NCI-H2029 treated with DMSO at 0.1 percent for 48 hours (cell line): ENCODE measurements around the gene GRIN2B.

Experiments used
- DNase-seq: peaks from one replicate; lab custom pipeline; 2025; lab: John Stamatoyannopoulos, UW

GRIN2B gene

DNA sequence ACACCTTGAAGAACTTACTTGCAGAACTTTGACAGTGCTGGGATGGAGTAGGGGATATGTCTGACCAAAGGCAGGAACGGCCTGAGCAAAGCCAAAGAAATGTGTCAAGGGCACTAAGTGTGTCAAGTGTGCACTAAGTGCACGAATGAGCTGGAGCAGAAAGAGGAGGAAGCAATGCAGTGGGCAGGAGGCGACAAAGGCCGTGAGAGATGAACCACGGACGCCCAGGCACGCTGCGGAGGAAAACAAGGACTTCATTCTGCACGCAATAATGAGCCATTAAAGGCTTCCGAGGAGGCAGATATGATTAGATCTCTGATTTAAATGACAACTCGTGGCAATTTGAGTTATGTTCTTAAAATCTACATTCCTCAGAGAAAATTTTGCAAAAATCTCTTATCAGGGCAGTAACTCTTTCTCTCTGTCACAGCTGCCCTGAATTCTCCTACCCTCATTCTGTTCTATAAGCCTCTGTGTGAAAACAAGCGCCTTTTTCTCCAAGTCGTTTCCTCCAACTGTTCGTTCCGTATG is 25.3 kb downstream of the GRIN2B start:
- no peak for DNase-seq

DNA sequence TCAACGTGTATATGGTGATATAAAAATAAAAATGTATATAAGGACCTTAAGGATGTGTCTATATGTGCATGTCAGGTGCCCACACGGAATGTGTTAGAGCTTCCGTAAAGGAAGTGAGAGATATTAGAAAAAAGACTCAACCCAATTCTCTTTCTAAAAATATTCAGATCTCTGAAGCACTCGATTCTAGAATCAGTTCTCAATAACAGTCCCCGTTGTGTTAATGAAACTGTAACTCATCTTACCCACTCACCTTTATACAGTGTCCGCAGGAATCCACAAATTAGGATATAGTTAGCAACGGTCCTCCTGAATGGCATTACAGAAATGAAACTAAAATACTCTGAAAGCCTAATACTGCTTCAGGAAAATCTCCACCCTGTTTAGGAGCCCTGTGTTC is 29.3 kb downstream of the GRIN2B start:
- DNase-seq = no peak

DNA sequence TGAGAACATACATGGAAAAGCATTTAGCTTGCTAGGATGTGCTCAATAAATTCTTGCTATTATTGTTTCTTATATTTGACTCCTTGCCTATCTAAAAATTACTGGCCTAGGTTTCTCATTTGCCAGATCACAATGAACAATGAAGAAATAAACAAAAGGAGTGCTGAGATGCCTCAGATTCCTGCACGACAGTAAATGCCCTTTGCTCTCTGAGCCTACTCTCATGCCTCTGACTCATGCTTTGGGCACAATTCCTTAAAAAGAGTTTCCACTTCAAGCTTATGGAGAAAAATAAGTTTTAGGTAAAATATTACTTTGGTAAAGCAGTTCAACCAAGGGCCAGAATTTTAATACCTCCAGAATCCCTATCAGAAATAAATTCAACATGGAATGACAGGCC is 30.9 kb downstream of the GRIN2B start:
- no peak for DNase-seq

DNA sequence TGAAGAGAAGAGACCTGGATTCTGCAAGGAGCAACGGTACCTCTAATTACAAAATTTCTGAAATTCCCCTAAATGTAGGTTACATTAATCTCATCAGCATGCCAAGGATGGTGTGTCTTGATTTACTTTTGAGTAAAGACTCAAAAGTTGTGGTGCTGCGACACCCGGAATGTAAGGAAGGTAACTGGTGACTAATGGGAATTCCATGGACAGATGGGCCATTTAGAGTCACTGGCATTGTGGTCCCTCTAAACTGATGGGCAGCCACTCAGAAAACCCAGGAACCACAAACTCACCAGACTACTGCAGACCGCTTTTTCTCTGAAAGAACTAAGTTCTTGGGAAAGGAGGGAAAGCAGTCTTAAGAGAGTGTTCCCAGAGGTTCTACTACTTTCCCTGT is 32.8 kb downstream of the GRIN2B start:
- no peak for DNase-seq

DNA sequence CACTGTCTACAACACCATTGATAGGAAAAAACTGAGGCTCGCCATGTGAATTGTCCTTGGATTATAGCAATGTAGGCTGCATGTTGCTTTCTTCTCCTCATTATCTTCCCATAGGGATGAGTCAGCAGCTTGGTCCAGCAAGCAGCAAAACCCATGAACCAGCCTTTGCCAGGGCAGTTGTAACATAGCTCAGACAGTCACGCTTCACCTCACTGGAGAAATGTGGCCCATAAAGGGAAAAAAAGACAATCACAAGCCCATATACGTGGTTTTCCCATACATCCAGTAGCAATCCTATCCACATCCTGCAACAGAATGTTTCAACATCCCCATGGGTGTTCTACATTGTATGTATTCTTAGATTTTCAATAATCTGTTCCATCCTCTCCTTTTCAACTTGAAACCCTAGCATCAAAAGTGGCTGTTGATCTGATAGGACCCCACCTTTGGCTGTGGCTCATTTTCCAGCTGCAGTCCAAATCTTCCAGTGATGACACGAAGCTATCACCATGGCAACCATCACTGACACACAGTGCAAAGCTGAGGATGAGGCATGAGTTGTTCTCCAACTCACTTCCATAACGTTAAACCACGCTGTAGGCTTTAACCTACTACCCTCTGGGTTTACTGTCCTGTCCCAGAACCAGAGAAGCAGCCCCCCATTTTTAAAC is 34.0 kb downstream of the GRIN2B start:
- no peak for DNase-seq

DNA sequence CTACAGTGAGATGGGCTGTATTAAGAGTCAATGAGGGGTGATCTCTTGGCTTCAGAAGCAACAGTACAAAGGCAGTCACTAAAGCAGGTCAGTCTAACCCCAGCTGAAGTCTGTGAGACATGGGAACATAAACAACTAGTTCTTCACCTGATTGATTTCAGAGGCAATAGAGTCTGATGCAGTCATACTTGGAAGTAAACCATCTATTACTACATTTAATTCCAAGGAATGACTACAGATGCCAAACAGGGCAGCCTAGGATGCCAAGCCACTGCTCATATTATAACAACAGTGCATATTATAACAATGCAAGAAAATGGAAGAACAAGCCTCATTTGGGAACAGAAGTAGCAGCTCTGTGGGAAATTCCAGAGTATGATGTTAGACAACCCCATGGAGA is 35.8 kb downstream of the GRIN2B start:
- DNase-seq = no peak

DNA sequence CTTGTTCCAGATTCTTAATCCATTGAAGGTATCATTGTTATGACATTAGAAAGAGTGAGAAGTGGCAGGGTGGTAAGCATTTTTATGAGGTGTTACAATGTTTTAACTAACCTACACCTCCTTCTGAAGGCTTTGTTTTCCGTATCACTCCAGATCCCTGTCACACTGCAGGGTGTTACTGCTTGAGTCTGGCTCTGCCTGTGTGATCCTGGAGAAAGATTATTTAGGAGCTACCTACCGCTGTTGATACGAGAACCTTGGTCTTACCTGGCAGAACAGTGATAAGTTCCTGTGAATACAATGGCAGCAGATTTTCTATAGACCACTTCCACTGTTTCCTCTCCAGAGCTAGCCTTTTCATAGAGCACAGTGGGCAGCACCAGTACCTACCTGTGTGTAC is 36.2 kb downstream of the GRIN2B start:
- no peak for DNase-seq

DNA sequence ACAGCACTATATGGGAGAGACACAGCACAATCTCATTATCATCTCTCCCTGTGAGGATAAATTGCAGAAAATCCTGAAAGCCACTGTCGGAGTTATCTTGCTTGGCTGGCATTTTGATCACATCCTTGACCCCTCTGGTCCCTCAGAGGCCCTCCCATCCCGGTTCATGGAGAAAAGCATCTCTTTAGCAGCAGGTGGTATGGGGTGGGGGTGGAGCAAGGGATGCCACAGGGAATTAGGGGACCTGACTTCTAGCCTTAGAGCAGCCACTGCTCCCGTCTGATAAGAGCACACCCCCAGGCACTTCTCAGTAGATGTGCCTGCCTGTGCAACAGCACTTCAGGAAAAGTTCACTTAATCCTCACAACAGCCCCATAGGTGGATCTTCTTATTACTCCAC is 38.6 kb downstream of the GRIN2B start:
- DNase-seq = no peak

DNA sequence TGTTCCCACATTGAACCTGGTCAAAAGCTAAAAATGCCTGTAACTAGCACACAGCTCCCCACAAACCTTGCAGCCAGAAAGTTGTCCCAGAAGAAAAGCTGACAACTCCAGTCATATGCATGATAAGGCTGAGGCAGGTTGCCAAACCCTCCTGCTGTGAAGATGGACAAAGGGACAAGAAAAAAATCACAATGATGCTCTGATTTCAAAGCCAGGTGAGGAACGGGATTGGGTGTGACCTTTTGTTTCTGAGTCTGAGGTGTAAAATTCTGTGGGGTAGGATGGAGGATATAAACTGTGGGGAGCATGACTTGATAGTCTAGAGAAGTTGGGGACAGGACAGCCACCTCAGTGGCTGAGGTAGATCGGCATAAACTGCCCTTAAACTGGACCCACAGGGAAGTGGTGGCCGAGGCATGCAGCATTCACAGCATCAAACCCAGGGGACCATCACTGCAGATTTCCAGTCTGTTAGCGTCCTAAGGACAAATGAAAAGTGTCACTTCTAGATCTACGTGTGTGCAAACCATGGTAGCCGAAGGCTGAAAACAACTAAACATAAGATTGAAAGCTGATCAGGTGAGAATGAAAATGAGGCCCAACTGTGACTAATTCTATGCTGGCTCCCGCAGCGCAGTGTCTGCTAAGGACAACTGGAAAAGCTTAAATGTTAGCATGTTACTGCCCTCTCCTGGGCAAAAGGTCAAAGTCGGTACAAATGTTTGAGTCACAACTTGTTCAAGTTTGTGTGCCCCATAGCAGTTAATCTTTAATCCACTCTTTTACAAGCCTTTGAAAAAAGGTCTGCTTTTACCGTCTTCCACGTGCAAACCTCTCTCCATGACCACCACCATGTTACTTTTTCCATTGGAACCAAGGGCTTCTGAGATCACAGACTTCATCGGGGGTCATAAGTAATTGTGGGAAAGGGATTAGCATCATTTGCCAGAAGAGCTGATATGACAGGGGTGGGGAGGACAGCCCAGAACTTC is 39.8 kb downstream of the GRIN2B start:
- no peak for DNase-seq

DNA sequence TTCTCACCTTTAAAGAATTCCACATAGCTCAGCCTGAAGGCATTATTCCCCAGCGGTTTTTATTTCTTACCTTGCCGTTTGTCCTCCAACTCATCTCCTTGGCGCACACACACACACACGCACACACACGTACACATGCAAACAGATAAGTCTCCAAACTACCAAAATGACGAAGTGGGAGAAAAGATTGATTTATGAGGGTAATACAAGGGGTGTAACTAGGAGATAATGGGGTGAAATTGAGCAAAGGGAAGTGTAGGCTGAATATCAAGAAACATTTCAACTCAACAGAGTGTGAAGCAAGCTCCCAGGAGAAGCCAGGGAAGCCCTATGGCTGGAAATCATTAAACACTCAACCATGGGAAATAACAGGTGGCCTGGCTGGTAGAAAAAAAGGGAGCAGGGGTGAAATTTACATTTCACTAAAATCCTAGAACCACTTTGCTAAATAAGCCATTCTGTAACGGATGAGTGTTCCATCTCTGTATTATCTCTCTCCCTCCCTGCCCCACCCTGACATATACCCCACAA is 41.0 kb downstream of the GRIN2B start:
- no peak for DNase-seq

DNA sequence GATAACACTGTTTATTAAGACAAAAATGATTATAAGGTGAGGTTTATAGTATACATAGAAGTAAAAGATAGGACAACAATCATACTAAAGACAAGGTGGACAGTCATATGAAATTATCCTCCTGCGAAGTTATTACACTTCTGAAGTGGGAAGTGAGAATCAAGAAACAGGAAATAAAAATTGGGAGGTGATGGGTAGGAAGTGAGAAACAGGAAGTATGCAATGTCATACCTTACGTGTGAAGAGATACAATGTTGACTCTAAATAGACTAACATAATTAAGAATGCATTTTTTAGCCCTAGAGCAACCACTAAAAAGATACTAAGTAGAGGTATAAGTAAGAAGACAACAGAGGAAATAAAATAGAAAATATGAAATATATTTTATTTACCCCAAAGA is 43.7 kb downstream of the GRIN2B start:
- no peak for DNase-seq

DNA sequence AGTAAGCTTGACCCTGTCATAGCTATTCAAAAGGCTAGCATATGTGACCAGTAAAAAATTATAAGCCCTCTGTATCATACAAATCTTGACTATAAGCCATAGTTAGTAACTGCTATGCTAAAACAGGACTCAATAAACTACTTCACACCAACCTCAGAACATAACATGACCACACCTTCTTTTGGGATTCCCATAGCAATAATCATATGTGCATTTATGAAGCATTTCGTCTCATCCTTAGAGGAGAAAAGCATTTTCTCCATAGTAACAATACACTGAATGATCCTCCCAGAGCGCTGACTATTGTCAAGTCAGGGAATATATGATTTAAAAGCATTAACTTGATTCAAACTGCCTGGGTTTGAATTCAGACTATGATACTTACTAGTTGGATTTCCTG is 46.2 kb downstream of the GRIN2B start:
- no peak for DNase-seq
